Esophagus squamous epithelium (tissue), 4 donors: ENCODE measurements around the gene CACNG3.

Source experiments
- CTCF ChIP-seq, 6 experiments: fragments of 450-650 bp in 4 of 6; fragments of 200-600 bp in 2 of 6; sonication (generic) in 2 of 6; IDR thresholded peaks; one replicate each; pipeline ENCODE4 v1.5.1; 2016 to 2019; ENCODE audit warnings: antibody characterized with exemption in 6 of 6, mild to moderate bottlenecking in 4 of 6, moderate library complexity in 4 of 6
- POLR2A ChIP-seq, 4 donors: fragments of 450-650 bp; IDR thresholded peaks; one replicate each; pipeline ENCODE4 v1.6.1; 2017; ENCODE audit warnings: antibody characterized with exemption in 4 of 4, mild to moderate bottlenecking in 4 of 4, moderate library complexity in 3 of 4

DNA sequence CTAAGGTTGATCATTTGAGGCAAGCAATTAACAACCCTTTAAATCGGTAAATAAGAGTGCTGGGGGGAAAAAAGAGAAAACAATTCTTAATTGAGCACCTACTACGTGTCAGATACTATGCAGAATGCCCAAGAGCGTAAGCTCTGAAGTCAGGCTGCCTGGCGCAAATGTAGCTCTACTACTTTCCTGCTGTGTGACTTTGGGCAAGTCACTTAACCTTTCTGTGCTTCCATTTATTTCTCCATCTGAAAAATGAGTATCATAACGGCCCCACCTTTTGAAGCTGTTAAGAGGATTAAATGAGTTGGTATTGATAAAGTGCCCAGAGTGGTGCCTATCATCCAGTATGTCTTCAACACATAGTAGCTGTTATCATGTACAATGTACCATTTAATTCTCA is 102.0 kb downstream of the CACNG3 start:
- TF ChIP-seq CTCF (IDR thresholded peaks at IDR 0.05), result no peak
- TF ChIP-seq POLR2A (IDR thresholded peaks at IDR 0.05), result no peak
